Measurements from ENCODE around the gene PSMG3.

DNA sequence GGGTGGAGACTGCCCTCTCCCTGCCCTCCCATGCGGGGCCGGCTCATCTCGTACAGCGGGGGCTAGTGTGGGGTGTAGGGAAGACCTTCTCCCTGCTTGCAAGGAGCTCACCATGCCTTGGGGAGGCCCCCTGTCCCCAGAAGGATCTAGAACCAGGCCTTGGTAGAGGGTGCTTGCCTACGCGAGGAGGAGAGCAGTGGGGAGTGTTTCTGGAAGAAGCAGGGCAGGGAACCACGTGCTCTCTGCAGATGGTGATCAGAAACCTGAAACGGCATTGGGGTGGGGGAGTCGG is 36.6 kb downstream of the PSMG3 start:
- TF ChIP-seq, protein P1, sequence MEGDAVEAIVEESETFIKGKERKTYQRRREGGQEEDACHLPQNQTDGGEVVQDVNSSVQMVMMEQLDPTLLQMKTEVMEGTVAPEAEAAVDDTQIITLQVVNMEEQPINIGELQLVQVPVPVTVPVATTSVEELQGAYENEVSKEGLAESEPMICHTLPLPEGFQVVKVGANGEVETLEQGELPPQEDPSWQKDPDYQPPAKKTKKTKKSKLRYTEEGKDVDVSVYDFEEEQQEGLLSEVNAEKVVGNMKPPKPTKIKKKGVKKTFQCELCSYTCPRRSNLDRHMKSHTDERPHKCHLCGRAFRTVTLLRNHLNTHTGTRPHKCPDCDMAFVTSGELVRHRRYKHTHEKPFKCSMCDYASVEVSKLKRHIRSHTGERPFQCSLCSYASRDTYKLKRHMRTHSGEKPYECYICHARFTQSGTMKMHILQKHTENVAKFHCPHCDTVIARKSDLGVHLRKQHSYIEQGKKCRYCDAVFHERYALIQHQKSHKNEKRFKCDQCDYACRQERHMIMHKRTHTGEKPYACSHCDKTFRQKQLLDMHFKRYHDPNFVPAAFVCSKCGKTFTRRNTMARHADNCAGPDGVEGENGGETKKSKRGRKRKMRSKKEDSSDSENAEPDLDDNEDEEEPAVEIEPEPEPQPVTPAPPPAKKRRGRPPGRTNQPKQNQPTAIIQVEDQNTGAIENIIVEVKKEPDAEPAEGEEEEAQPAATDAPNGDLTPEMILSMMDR (IDR thresholded peaks at IDR 0.05): no peak
- TF ChIP-seq POLR2A (IDR thresholded peaks at IDR 0.05): no peak

Measured in testis (tissue), 2 donors.